Ovary (tissue), 9 donors: ENCODE data around the gene CASKIN2. TPM values are rescaled to one million over a fixed set of nuclear protein-coding genes. Genes with fewer than 3 reads are reported as not detected.
A peak's percentile ranks its signal among the peaks of the same experiment; 100 is the strongest.

Experiments
- DNase-seq, 5 donors: peaks; one replicate each; pipeline ENCODE4 v3.0.0-alpha.2; 2019 to 2020
- H3K27ac ChIP-seq, 2 donors: fragments of 200-600 bp; one replicate each; pipeline versions ENCODE4 v1.5.1 to v1.8.0; 2019 to 2022
- H3K27me3 ChIP-seq: fragments of 200-600 bp; one replicate; pipeline ENCODE4 v1.8.0; 2022
- H3K36me3 ChIP-seq: fragments of 200-600 bp; sonication (generic); one replicate; pipeline ENCODE4 v1.5.1; 2019
- H3K4me1 ChIP-seq: one replicate; pipeline ENCODE4 v1.8.1; 2013; ENCODE audit warnings: mild to moderate bottlenecking, moderate library complexity; ENCODE audit not compliant: insufficient read depth
- H3K4me3 ChIP-seq: fragments of 200-600 bp; sonication (generic); one replicate; pipeline ENCODE4 v1.5.1; 2017
- H3K9me3 ChIP-seq, 2 donors: fragments of 200-600 bp in 1 of 2; sonication (generic) in 1 of 2; one replicate each; pipeline versions ENCODE4 v1.5.1 to v1.8.1; 2013 to 2019; ENCODE audit warnings: mild to moderate bottlenecking in 1 of 2, moderate library complexity in 1 of 2
- CTCF ChIP-seq, 3 donors: fragments of 450-650 bp in 2 of 3; fragments of 200-600 bp in 1 of 3; IDR thresholded peaks; one replicate each; pipeline versions ENCODE4 v1.5.1 to v1.8.0; 2016 to 2022; ENCODE audit warnings: antibody characterized with exemption in 3 of 3, mild to moderate bottlenecking in 1 of 3
- EP300 ChIP-seq: sonication (generic); formaldehyde crosslinking; IDR thresholded peaks from one replicate; pipeline ENCODE4 v1.6.1; 2017; ENCODE audit warnings: antibody characterized with exemption
- POLR2A ChIP-seq: fragments of 450-650 bp; IDR thresholded peaks from one replicate; pipeline ENCODE4 v1.6.1; 2017; ENCODE audit warnings: antibody characterized with exemption, mild to moderate bottlenecking, moderate library complexity
- WGBS, 3 donors: extraction: QIAGEN DNeasy Blood & Tissue Kit in 1 of 3; methylation state at CpG; one replicate each; pipeline versions ENCODE4 v1.1.5 to v1.1.7; 2013 to 2017; 5-methylcytosine and 5-hydroxymethylcytosine counted together
- intact Hi-C, 4 donors: fragments of 100-400 bp; cut with DNase I; formaldehyde crosslinking; loops; one replicate each; pipeline versions ENCODE4 v1.11.0 to v1.15.1; 2022 to 2023
- polyA plus RNA-seq, 2 donors: library from polyadenylated mRNA; stranded (reverse); fragments of 200-250 nt in 1 of 2; fragments of 350-450 nt in 1 of 2; fragmentation: Illumina TruSeq in 1 of 2; extraction: RNeasy Lipid Tissue Mini Kit (QIAGEN cat#74804) in 1 of 2; gene quantifications; one replicate each; pipeline ENCODE4 v1.2.3, GENCODE V29; 2013 to 2014
- total RNA-seq, 7 donors: library from RNA; depleted of rRNA in 2 of 7; stranded (reverse); fragments of >200 nt in 2 of 7; fragmentation: NEBNext Ultra II Directional in 3 of 7; extraction: Animal tissue kit (Norgen Biotek cat#: 25700) in 3 of 7; gene quantifications; one replicate each; pipeline versions ENCODE4 v1.1.0 to v1.2.4, GENCODE V29; 2016 to 2023
- donor health status: DM: no; HTN: no; CAD: no; lungs with moderate emphysema.
- donor health status: DM: no; HTN: no; CAD: no.
- donor health status: Bipolar disorder and iron deficiency.
- donor health status: DM: yes; HTN: yes; CAD: no.
- donor health status: DM: no; HTN: no; CAD: no.
- donor health status: DM: yes; HTN: yes; CAD: no.

The CASKIN2 gene
- total and polyA plus RNA-seq, 9 donors: 9.1 to 58.7 (median 36.8) TPM

DNA sequence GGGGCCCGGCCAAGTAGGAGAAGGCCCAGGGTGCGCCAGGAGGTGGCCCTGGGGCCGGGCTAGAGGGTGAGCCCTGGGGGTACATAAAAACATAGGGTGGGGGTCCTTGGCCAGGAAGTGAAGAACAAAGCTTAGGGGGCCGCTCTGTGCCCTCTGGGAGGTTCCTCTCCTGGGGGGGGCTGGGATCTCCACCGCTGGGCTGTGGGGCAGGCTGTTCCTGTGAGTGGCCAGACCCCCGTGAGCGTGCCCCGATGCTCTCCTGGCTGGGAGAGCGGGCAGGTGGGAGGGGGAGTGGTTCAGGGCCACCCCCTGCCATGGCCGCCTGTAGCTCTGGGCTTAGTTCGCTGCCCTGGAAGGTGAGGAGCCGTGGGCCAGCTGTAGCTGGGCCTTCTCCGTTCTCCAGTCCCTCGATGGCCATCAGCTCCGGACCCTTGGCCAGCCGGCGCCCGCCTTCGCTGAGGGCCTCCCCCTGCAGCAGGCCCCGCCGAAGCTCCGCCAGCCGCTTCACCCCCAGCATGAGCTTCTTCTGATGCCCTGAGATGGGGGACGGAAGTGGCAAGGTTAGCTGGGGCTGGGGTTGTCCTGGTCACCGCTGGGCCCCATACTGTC lies 12.5 kb downstream of the CASKIN2 start:
- 83 to 91% (median 87%) methylated on average over 24 to 25 of the region's 25 CpGs for WGBS, 3 donors
- intact Hi-C loops: no loop called here
- Histone ChIP-seq H3K9me3 (no peaks in the 10 kb centered on the region), H3K4me1 (peaks cover 3% of the 10 kb centered on the region), H3K27ac (no peak overlapping the region), H3K27me3 (no peaks in the 10 kb centered on the region), H3K4me3 (no peak overlapping the region), H3K36me3 (no peaks in the 10 kb centered on the region)
- no peak for TF ChIP-seq POLR2A
- no peak for TF ChIP-seq EP300
- TF ChIP-seq CTCF (IDR thresholded peaks at IDR 0.05): no peak
- peak in 1 of 5 donors; percentile 36 for DNase-seq

GRCh38 chr17:75502072-75502720 lies 13.1 kb downstream of the CASKIN2 start:
- Histone ChIP-seq H3K27me3 (no peaks in the 10 kb centered on the region), H3K4me3 (no peak overlapping the region), H3K4me1 (peaks cover 3% of the 10 kb centered on the region), H3K27ac (no peak overlapping the region), H3K9me3 (no peaks in the 10 kb centered on the region), H3K36me3 (no peaks in the 10 kb centered on the region)
- DNase-seq: no peak
- intact Hi-C loops: no loop called here
- WGBS, 3 donors: 72 to 80% (median 78%) methylated on average over 15 to 40 of the region's 40 CpGs
- TF ChIP-seq CTCF (IDR thresholded peaks at IDR 0.05) (no peak), EP300 (no peak), POLR2A (no peak)

DNA sequence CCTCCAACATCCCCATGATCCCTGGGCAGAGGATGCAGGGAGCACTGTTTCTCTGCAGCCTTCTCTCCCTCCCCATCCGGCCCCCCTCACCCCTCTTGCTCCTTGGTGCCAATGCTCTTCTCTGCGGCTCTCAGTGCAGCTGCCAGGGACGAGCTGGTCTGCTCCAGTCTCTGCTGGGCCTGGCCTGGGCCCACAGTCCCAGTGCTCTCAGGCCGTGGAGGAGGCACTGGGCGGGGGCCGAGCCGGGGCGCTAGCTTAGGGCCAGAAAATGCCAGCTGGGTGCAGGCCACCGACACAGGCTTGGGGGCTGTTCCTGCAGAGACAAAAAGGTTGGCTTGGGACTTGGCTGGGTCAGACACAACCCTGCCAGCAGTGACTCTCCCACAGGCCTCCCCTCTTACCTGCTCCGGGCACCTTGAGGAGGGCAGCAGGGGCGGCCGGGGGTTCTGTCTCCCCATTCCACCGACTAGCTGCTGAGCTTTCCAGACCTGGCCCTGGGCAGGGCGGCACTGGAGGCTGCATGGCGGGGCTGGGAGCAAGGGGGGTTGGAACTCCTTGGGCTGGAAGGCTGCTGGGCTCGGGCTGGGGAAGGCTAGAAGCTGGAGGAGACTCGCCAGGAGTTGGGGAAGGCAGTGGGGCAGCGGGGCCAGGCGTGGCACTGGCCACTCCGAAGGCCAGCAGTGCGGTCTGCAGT lies 13.8 kb downstream of the CASKIN2 start:
- no peak overlapping the region for H3K4me3 ChIP-seq

More for the DNA sequence above, 13.8 kb downstream of the CASKIN2 start:
- H3K27me3 ChIP-seq: no peaks in the 10 kb centered on the region
- no peaks in the 10 kb centered on the region for H3K36me3 ChIP-seq
- H3K27ac ChIP-seq: no peak overlapping the region
- H3K9me3 ChIP-seq: no peaks in the 10 kb centered on the region
- WGBS, 3 donors: 52 to 74% (median 72%) methylated on average over 21 of the region's 21 CpGs
- TF ChIP-seq CTCF (IDR thresholded peaks at IDR 0.05) (no peak), EP300 (no peak), POLR2A (no peak)
- no peak for DNase-seq
- peaks cover 3% of the 10 kb centered on the region for H3K4me1 ChIP-seq
- intact Hi-C loops: no loop called here
